DMS79 (cell line): ENCODE measurements around the gene PRKAR2B.
"Not testable (repeated sequence)": the region's sequence is repeated elsewhere in the genome, so short reads cannot be mapped to it uniquely, and the experiment has no call there.

ENCODE experiments used
- DNase-seq: peaks from one replicate; lab custom pipeline; 2025; lab: John Stamatoyannopoulos, UW

Gene PRKAR2B

GRCh38 chr7:107078517-107078966, 34.0 kb downstream of the PRKAR2B start:
- DNase-seq: peak; percentile 71

GRCh38 chr7:107079212-107079940, 34.9 kb downstream of the PRKAR2B start:
- DNase-seq: no peak

- DNase-seq: no peak
Observed at GRCh38 chr7:107080099-107080505, 35.6 kb downstream of the PRKAR2B start.

- DNase-seq: no peak
Observed at GRCh38 chr7:107080533-107080932, 36.0 kb downstream of the PRKAR2B start.

- no peak for DNase-seq
Observed at GRCh38 chr7:107085180-107085579, 40.7 kb downstream of the PRKAR2B start.

GRCh38 chr7:107089627-107090026, 45.1 kb downstream of the PRKAR2B start:
- no peak for DNase-seq

GRCh38 chr7:107090457-107090856, 46.0 kb downstream of the PRKAR2B start:
- DNase-seq: no peak

GRCh38 chr7:107091306-107091705, 46.8 kb downstream of the PRKAR2B start:
- no peak for DNase-seq

GRCh38 chr7:107093671-107094070, 49.2 kb downstream of the PRKAR2B start:
- DNase-seq: not testable (repeated sequence)

- DNase-seq: not testable (repeated sequence)
Observed at GRCh38 chr7:107099154-107099553, 54.6 kb downstream of the PRKAR2B start.

GRCh38 chr7:107100824-107101223, 56.3 kb downstream of the PRKAR2B start:
- DNase-seq: no peak

- DNase-seq: no peak
Observed at GRCh38 chr7:107103369-107103768, 58.9 kb downstream of the PRKAR2B start.

- DNase-seq: no peak
Observed at GRCh38 chr7:107104801-107105200, 60.3 kb downstream of the PRKAR2B start.

- DNase-seq: no peak
Observed at GRCh38 chr7:107105591-107106245, 61.2 kb downstream of the PRKAR2B start.

- no peak for DNase-seq
Observed at GRCh38 chr7:107108793-107109371, 64.4 kb downstream of the PRKAR2B start.

- no peak for DNase-seq
Observed at GRCh38 chr7:107109955-107110354, 65.5 kb downstream of the PRKAR2B start.

- DNase-seq: no peak
Observed at GRCh38 chr7:107111196-107111595, 66.7 kb downstream of the PRKAR2B start.

GRCh38 chr7:107113866-107114265, 69.4 kb downstream of the PRKAR2B start:
- no peak for DNase-seq

GRCh38 chr7:107115114-107115513, 70.6 kb downstream of the PRKAR2B start:
- DNase-seq: no peak

GRCh38 chr7:107115762-107116540, 71.4 kb downstream of the PRKAR2B start:
- no peak for DNase-seq

GRCh38 chr7:107118109-107118900, 73.8 kb downstream of the PRKAR2B start:
- peak; percentile 44 for DNase-seq
